ENCODE data around the gene ST7L.

DNA sequence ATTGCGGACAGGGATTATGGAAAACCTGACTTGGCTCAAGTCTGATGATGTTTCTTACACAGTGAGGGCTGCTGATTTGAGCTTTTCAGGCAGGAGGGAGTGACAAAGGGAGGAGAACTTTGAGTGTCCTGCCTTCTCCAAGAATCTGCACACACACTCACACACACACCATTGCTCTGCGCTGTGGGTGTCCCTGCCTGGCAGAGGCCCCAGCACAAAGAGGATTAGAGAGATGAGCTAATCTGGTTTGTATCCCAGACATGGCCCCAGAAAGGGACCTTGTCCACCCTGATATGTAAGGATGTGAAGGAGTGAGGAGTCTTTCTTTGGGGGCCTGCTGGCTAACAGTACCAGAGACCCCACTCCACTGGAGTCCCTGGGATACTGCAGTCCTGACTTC, 116.1 kb downstream of the ST7L start:
- TF ChIP-seq SUZ12 (IDR thresholded peaks at IDR 0.05; ENCODE audit: extremely low read depth, insufficient read depth, insufficient read length) (no peak), ZNF274 (IDR thresholded peaks at IDR 0.05; ENCODE audit: low read depth, low read length) (no peak)

Measured in NT2/D1 (cell line).